GM12872 (cell line): ENCODE measurements around the gene DDX4.

Experiments
- TF ChIP-seq, protein P1 (sequence below): IDR thresholded peaks from 3 replicates; pipeline ENCODE4 v1.5.1; 2011; ENCODE audit warnings: low read depth, mild to moderate bottlenecking, low read length, moderate library complexity; ENCODE audit not compliant: insufficient read depth

DDX4 gene

DNA sequence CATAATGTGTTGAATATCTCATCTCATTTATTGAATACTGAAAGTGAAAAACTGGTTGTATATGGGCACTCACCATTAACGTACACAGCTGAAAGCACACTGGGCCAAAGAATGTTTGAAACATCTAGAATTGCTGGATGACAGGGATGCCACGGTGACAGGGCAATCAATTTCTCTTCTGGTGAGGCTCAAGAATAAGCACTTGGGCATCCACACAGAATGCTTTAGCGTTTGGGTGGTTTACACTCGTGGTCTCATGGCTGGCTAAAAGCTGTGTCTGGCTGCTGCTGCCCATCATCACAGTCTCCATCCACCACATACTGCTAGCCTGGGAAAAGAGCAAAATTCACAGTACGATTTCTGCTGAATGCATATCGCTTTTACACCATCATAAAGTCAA, 82.6 kb downstream of the DDX4 start:
- TF ChIP-seq, protein P1, sequence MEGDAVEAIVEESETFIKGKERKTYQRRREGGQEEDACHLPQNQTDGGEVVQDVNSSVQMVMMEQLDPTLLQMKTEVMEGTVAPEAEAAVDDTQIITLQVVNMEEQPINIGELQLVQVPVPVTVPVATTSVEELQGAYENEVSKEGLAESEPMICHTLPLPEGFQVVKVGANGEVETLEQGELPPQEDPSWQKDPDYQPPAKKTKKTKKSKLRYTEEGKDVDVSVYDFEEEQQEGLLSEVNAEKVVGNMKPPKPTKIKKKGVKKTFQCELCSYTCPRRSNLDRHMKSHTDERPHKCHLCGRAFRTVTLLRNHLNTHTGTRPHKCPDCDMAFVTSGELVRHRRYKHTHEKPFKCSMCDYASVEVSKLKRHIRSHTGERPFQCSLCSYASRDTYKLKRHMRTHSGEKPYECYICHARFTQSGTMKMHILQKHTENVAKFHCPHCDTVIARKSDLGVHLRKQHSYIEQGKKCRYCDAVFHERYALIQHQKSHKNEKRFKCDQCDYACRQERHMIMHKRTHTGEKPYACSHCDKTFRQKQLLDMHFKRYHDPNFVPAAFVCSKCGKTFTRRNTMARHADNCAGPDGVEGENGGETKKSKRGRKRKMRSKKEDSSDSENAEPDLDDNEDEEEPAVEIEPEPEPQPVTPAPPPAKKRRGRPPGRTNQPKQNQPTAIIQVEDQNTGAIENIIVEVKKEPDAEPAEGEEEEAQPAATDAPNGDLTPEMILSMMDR: no peak

DNA sequence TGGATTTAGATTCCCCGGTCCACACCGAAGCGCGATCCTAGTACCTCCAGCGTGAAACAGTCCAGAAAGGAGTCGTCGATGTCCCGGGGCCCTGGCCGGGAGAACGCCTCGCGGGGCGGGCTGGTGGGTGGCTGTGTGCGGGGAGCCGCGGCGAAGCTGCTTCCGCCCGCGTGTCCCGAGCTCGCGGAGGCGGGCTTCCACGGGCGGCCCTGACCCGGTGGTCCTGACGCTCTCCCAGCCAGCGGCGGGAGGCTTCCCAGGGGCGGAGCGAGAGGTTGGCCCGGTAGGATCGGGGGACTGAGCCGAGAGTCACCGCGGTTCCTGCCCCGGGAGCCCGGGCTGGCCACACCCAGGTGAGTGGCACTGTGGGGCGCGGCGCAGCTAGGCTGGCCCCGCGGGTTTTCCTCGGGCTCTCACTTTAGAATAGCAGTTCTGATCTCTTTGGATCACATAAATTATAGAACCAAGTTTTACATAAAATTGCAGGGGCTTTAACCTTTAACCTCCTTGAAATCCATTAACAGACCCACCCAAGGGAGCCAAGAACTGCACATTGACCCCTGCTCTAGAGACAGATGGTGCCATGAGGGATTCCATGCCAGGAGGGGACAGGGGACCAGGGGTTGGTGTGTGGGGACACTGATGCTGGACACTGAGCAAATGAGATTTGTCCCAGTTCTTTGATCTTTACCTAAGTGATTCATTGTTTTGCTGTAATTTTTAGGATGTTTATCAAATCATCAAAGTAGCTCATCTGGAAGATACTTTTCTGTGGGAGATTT, 84.1 kb downstream of the DDX4 start:
- TF ChIP-seq, protein P1: no peak

DNA sequence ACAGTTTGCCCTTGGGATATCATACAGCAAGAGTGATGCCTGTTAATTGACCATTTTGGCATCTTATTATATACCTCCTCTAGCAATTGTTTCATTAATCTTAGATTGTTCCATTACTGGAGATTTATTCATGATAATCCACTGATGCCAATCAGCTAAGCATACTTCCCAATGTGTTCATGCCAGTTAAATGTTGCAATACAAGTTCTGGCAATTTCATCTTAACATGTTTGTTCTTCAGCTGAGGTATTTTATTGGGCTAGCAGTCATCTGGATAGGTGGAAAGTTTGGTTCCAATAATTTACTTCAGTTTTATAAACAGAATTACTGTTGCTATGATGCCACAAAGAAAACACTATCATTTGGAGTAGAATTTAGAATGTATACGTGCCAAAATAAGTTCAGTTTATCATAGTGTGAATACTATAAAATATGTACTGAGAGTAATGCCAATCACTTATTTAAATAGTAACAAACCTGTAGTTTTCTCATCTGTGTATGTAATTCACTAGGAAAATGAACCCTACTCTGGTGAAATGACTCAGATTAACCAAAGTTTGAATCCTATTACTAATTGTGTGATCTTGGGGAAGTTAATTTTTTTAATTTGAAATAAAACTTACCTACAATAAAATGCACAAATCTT, 85.4 kb downstream of the DDX4 start:
- TF ChIP-seq, protein P1: no peak

DNA sequence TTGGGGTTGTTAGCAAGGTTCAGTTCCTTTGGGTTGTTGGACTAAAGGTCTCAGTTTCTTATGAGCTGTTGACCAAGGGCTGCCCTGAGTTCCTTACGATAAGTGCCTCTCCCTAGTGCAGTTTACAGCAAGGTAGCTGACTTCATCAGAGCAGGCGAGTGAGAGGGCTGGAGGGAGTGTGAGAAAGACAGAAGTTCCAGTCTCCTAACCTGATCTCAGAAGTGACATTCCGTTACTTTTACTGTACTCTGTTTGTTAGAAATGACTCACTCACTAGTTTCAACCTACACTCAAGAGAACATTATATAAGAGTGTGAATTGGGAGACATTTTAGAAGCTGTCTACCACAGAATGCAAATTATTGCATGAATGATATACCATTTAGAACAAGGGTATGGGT, 92.1 kb downstream of the DDX4 start:
- TF ChIP-seq, protein P1: no peak

DNA sequence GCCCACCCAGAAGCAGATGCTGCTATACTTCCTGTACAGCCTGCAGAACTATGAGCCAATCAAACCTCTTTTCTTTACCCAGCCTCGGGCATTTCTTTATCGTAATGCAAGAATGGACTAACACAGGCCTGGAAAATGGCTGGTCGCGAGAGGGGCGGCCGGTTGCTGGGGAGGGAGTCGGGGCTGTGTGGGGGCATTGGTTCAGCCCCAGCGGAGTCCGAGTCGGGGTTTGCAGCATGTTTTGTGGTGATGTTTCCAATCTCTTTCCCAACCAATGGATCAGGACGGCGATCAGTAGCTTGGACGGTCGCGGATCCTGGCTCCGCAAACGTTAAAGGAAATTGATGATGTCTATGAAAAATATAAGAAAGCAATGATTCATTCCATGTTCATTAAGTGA, 94.6 kb downstream of the DDX4 start:
- TF ChIP-seq, protein P1: no peak

DNA sequence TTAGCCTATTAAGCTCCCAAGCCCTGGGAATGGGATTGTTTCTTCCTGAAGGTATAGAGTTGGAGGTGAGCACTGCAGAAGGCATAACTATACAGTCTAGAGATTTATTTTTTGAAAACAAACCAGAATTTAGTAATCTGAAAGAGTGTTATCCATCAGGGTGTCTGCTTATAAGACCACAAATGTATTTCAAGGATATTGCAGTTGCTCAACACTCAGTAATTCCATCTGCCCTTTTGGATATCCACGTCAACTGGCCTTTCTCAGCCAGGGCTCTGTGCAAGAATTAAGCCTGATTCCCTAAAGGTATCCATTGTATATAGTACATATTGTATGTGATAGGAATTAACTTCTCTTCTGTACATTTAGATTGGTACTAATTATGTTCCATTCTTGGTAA, 98.3 kb downstream of the DDX4 start:
- TF ChIP-seq, protein P1: no peak

DNA sequence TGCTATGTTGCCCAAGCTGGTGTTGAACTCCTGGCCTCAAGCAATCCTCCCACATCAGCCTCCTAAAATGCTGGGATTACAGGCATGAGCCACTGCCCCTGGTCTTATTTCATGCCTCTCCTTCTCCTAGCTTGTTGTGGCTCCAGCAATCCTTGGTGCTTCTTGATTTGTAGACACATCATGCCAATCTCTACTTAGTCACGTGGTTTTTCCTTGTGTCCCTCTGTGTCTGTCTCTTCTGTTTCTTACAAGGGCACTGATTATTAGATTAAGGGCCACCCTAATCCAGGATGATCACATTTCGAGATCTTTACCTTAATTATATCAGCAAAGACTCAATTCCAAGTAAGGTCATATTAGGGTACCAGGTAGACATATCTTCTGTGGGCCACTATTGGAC, 104.1 kb downstream of the DDX4 start:
- TF ChIP-seq, protein P1: no peak
